ENCODE data around the gene GRIK5. TPM values are rescaled to one million over a fixed set of nuclear protein-coding genes. Genes with fewer than 3 reads are reported as not detected.

GRIK5 gene
- total RNA-seq, 2 donors from 2014 or later: 0.42 to 0.55 TPM

GRCh38 chr19:42078538-42079275 lies 8.7 kb upstream of the GRIK5 start:
- no peaks in the 10 kb centered on the region for H3K9me3 ChIP-seq (ENCODE audit: control insufficient read depth, low read length, poor library complexity, severe bottlenecking)
- Mint-ChIP-seq H3K27ac (peak overlapping the region; percentile 80), H3K36me3 (ENCODE audit: low read depth) (peaks cover 3% of the 10 kb centered on the region), H3K27me3 (no peaks in the 10 kb centered on the region), H3K4me1 (peaks cover 38% of the 10 kb centered on the region), H3K4me3 (peak overlapping the region; percentile 92)
- no peak for DNase-seq
- ATAC-seq: no peak

- ATAC-seq (no peak), DNase-seq (no peak)
- Mint-ChIP-seq H3K27ac (peak overlapping the region; percentile 97), H3K4me3 (peak overlapping the region; percentile 92), H3K4me1 (peaks cover 38% of the 10 kb centered on the region), H3K36me3 (ENCODE audit: low read depth) (peaks cover 3% of the 10 kb centered on the region), H3K27me3 (no peaks in the 10 kb centered on the region)
- H3K9me3 ChIP-seq (ENCODE audit: control insufficient read depth, low read length, poor library complexity, severe bottlenecking): no peaks in the 10 kb centered on the region
Measured at GRCh38 chr19:42078058-42078457, 8.1 kb upstream of the GRIK5 start.

- H3K9me3 ChIP-seq (ENCODE audit: control insufficient read depth, low read length, poor library complexity, severe bottlenecking): no peaks in the 10 kb centered on the region
- peaks cover 3% of the 10 kb centered on the region for H3K36me3 Mint-ChIP-seq (ENCODE audit: low read depth)
- H3K27ac Mint-ChIP-seq: peak overlapping the region; percentile 97
- H3K27me3 Mint-ChIP-seq: no peaks in the 10 kb centered on the region
- ATAC-seq (peak; percentile 0), DNase-seq (peak in 2 of 3 donors; percentile 22 to 39)
- H3K4me1 Mint-ChIP-seq: peaks cover 33% of the 10 kb centered on the region
- peak overlapping the region; percentile 92 for H3K4me3 Mint-ChIP-seq
Measured at GRCh38 chr19:42076380-42076944, 6.5 kb upstream of the GRIK5 start.

- no peaks in the 10 kb centered on the region for H3K27me3 Mint-ChIP-seq
- peak; percentile 91 to 96 (median 94) for DNase-seq
- H3K27ac Mint-ChIP-seq: peak within 1 kb of the TSS; percentile 97
- H3K36me3 Mint-ChIP-seq (ENCODE audit: low read depth): peaks cover 3% of the 10 kb centered on the region
- no peaks in the 10 kb centered on the region for H3K9me3 ChIP-seq (ENCODE audit: control insufficient read depth, low read length, poor library complexity, severe bottlenecking)
- peak; percentile 96 for ATAC-seq
- peak within 1 kb of the TSS; percentile 92 for H3K4me3 Mint-ChIP-seq
- H3K4me1 Mint-ChIP-seq: peaks cover 31% of the 10 kb centered on the region
Measured at GRCh38 chr19:42075616-42076379, 5.8 kb upstream of the GRIK5 start, which contains the start of gene ZNF574. Gene ZNF574, plus strand, starts transcription at chr19:42076166. Its CDS starts 2,441 bp downstream, at chr19:42078607.

GRCh38 chr19:42075364-42075615 lies 5.3 kb upstream of the GRIK5 start:
- ATAC-seq (peak; percentile 0), DNase-seq (no peak)
- H3K27ac Mint-ChIP-seq: peak overlapping the region; percentile 97
- peak overlapping the region; percentile 92 for H3K4me3 Mint-ChIP-seq
- H3K4me1 Mint-ChIP-seq: peaks cover 31% of the 10 kb centered on the region
- peaks cover 3% of the 10 kb centered on the region for H3K36me3 Mint-ChIP-seq (ENCODE audit: low read depth)
- H3K9me3 ChIP-seq (ENCODE audit: control insufficient read depth, low read length, poor library complexity, severe bottlenecking): no peaks in the 10 kb centered on the region
- no peaks in the 10 kb centered on the region for H3K27me3 Mint-ChIP-seq

GRCh38 chr19:42074513-42075363 lies 4.7 kb upstream of the GRIK5 start:
- Mint-ChIP-seq H3K36me3 (ENCODE audit: low read depth) (peaks cover 3% of the 10 kb centered on the region), H3K4me3 (peak overlapping the region; percentile 92)

GRCh38 chr19:42071247-42071646 lies 1.2 kb upstream of the GRIK5 start:
- ATAC-seq (no peak), DNase-seq (no peak)
- no peaks in the 10 kb centered on the region for H3K9me3 ChIP-seq (ENCODE audit: control insufficient read depth, low read length, poor library complexity, severe bottlenecking)
- H3K4me1 Mint-ChIP-seq: peaks cover 9% of the 10 kb centered on the region
- H3K4me3 Mint-ChIP-seq: no peak overlapping the region
- peaks cover 3% of the 10 kb centered on the region for H3K36me3 Mint-ChIP-seq (ENCODE audit: low read depth)
- no peak overlapping the region for H3K27ac Mint-ChIP-seq
- H3K27me3 Mint-ChIP-seq: no peaks in the 10 kb centered on the region

More at GRCh38 chr19:42074513-42075363, 4.7 kb upstream of the GRIK5 start:
- H3K9me3 ChIP-seq (ENCODE audit: control insufficient read depth, low read length, poor library complexity, severe bottlenecking): no peaks in the 10 kb centered on the region
- DNase-seq (no peak), ATAC-seq (no peak)
- Mint-ChIP-seq H3K27me3 (no peaks in the 10 kb centered on the region), H3K4me1 (peaks cover 31% of the 10 kb centered on the region), H3K27ac (peak overlapping the region; percentile 97)

GRCh38 chr19:42068756-42069571 lies 1.0 kb downstream of the GRIK5 start:
- H3K9me3 ChIP-seq (ENCODE audit: control insufficient read depth, low read length, poor library complexity, severe bottlenecking): no peaks in the 10 kb centered on the region
- DNase-seq (no peak), ATAC-seq (no peak)
- Mint-ChIP-seq H3K4me3 (no peak overlapping the region), H3K4me1 (peaks cover 4% of the 10 kb centered on the region), H3K27me3 (no peaks in the 10 kb centered on the region), H3K27ac (no peak overlapping the region), H3K36me3 (ENCODE audit: low read depth) (no peaks in the 10 kb centered on the region)

GRCh38 chr19:42068361-42068755 lies 1.6 kb downstream of the GRIK5 start:
- Mint-ChIP-seq H3K4me1 (peaks cover 6% of the 10 kb centered on the region), H3K27ac (no peak overlapping the region), H3K36me3 (ENCODE audit: low read depth) (no peaks in the 10 kb centered on the region), H3K27me3 (peaks cover 1% of the 10 kb centered on the region), H3K4me3 (no peak overlapping the region)
- ATAC-seq (no peak), DNase-seq (no peak)
- no peaks in the 10 kb centered on the region for H3K9me3 ChIP-seq (ENCODE audit: control insufficient read depth, low read length, poor library complexity, severe bottlenecking)

GRCh38 chr19:42067315-42067888 lies 2.6 kb downstream of the GRIK5 start:
- DNase-seq (no peak), ATAC-seq (no peak)

GRCh38 chr19:42066075-42066754 lies 3.8 kb downstream of the GRIK5 start:
- DNase-seq (no peak), ATAC-seq (no peak)
- Mint-ChIP-seq H3K36me3 (ENCODE audit: low read depth) (peaks cover 3% of the 10 kb centered on the region), H3K27me3 (peaks cover 15% of the 10 kb centered on the region), H3K4me1 (peaks cover 11% of the 10 kb centered on the region), H3K27ac (no peak overlapping the region), H3K4me3 (peak overlapping the region; percentile 5)
- H3K9me3 ChIP-seq (ENCODE audit: control insufficient read depth, low read length, poor library complexity, severe bottlenecking): no peaks in the 10 kb centered on the region

More at GRCh38 chr19:42067315-42067888, 2.6 kb downstream of the GRIK5 start:
- no peaks in the 10 kb centered on the region for H3K9me3 ChIP-seq (ENCODE audit: control insufficient read depth, low read length, poor library complexity, severe bottlenecking)
- Mint-ChIP-seq H3K27me3 (peaks cover 9% of the 10 kb centered on the region), H3K4me3 (no peak overlapping the region), H3K4me1 (peaks cover 7% of the 10 kb centered on the region), H3K36me3 (ENCODE audit: low read depth) (no peaks in the 10 kb centered on the region), H3K27ac (no peak overlapping the region)
